GM21367 (cell line): ENCODE results near the gene TAPT1.

Experiments used
- ATAC-seq: cut with Tn5 transposase; IDR thresholded peaks from one replicate; pipeline ENCODE4 v1.9.1; 2021; ENCODE audit not compliant: unreplicated experiment

The TAPT1 gene

GRCh38 chr4:16140231-16140878, 85.9 kb downstream of the TAPT1 start:
- no peak for ATAC-seq

- ATAC-seq, result no peak
These were observed 87.0 kb downstream of the TAPT1 start for GRCh38 chr4:16139066-16139945.

GRCh38 chr4:16136827-16137226, 89.4 kb downstream of the TAPT1 start:
- ATAC-seq, result no peak

- ATAC-seq, result no peak
These were observed 90.0 kb downstream of the TAPT1 start for GRCh38 chr4:16136311-16136710.

- ATAC-seq, result no peak
These were observed 92.9 kb downstream of the TAPT1 start for GRCh38 chr4:16133406-16133805.

- no peak for ATAC-seq
These were observed 95.0 kb downstream of the TAPT1 start for GRCh38 chr4:16131293-16131692.

GRCh38 chr4:16129336-16129735, 96.9 kb downstream of the TAPT1 start:
- no peak for ATAC-seq

GRCh38 chr4:16126714-16127113, 99.6 kb downstream of the TAPT1 start:
- ATAC-seq, result no peak

GRCh38 chr4:16125571-16126445, 100.5 kb downstream of the TAPT1 start:
- ATAC-seq, result no peak

GRCh38 chr4:16124232-16124631, 102.0 kb downstream of the TAPT1 start:
- ATAC-seq, result no peak

GRCh38 chr4:16123356-16124084, 102.8 kb downstream of the TAPT1 start:
- ATAC-seq, result no peak

- no peak for ATAC-seq
These were observed 103.5 kb downstream of the TAPT1 start for GRCh38 chr4:16122784-16123183.

- no peak for ATAC-seq
These were observed 104.0 kb downstream of the TAPT1 start for GRCh38 chr4:16122308-16122711.

GRCh38 chr4:16120720-16121119, 105.6 kb downstream of the TAPT1 start:
- no peak for ATAC-seq

- ATAC-seq, result no peak
These were observed 106.3 kb downstream of the TAPT1 start for GRCh38 chr4:16119981-16120380.

GRCh38 chr4:16118090-16118489, 108.2 kb downstream of the TAPT1 start:
- ATAC-seq, result no peak

- no peak for ATAC-seq
These were observed 109.1 kb downstream of the TAPT1 start for GRCh38 chr4:16117164-16117563.

GRCh38 chr4:16116493-16116990, 109.7 kb downstream of the TAPT1 start:
- ATAC-seq, result no peak

- no peak for ATAC-seq
These were observed 110.3 kb downstream of the TAPT1 start for GRCh38 chr4:16116019-16116418.

- no peak for ATAC-seq
These were observed 111.7 kb downstream of the TAPT1 start for GRCh38 chr4:16114546-16114945.

GRCh38 chr4:16113741-16114140, 112.5 kb downstream of the TAPT1 start:
- no peak for ATAC-seq
